K562 (cell line): ENCODE measurements around the gene FGF22. TPM values are rescaled to one million over a fixed set of nuclear protein-coding genes. Genes with fewer than 3 reads are reported as not detected.

Experiments used
- BCLAF1 ChIP-seq, 2 experiments: fragments of 450-650 bp in 1 of 2; IDR thresholded peaks; 2 replicates each; pipeline ENCODE4 v1.6.1; 2011 to 2017; ENCODE audit warnings: low read depth in 2 of 2, antibody characterized with exemption in 1 of 2, borderline replicate concordance in 1 of 2, low read length in 1 of 2, mild to moderate bottlenecking in 1 of 2, mixed read lengths in 1 of 2; ENCODE audit not compliant: control insufficient read depth in 1 of 2
- CBFA2T2 ChIP-seq: fragments of 450-650 bp; conservative IDR thresholded peaks from 2 replicates; pipeline ENCODE4 v1.6.1; 2017; ENCODE audit warnings: mild to moderate bottlenecking
- CBFA2T3 ChIP-seq: fragments of 450-650 bp; IDR thresholded peaks from 2 replicates; pipeline ENCODE4 v1.6.1; 2017
- CXXC5 ChIP-seq: fragments of 250-450 bp; sonication (Bioruptor Pico); IDR thresholded peaks from 2 replicates; pipeline ENCODE4 v1.8.0; 2022; ENCODE audit warnings: inconsistent platforms, mild to moderate bottlenecking, moderate library complexity
- ESRRA ChIP-seq: fragments of 450-650 bp; IDR thresholded peaks from 2 replicates; pipeline ENCODE4 v1.6.1; 2014; ENCODE audit warnings: low read depth, mild to moderate bottlenecking, moderate library complexity, borderline replicate concordance
- ETV1 ChIP-seq: fragments of 450-650 bp; conservative IDR thresholded peaks from 2 replicates; pipeline ENCODE4 v1.6.1; 2016; ENCODE audit warnings: missing genetic modification characterization, control low read depth, low read depth, missing compliant biosample characterization
- HMG20A ChIP-seq: fragments of 450-650 bp; formaldehyde crosslinking; conservative IDR thresholded peaks from 2 replicates; pipeline ENCODE4 v1.4.0; 2020; ENCODE audit warnings: mild to moderate bottlenecking, mixed read lengths
- HNRNPUL1 ChIP-seq: fragments of 200-400 bp; formaldehyde crosslinking; IDR thresholded peaks from 2 replicates; pipeline ENCODE4 v1.6.1; 2017; ENCODE audit warnings: low read length
- ILF3 ChIP-seq: fragments of 450-650 bp; IDR thresholded peaks from 2 replicates; pipeline ENCODE4 v1.6.1; 2018; ENCODE audit warnings: antibody characterized with exemption, mild to moderate bottlenecking, moderate library complexity, borderline replicate concordance
- KHSRP ChIP-seq: fragments of 450-650 bp; IDR thresholded peaks from 2 replicates; pipeline ENCODE4 v1.6.1; 2017
- LARP7 ChIP-seq: fragments of 450-650 bp; IDR thresholded peaks from 2 replicates; pipeline ENCODE4 v1.6.1; 2016
- MTA2 ChIP-seq: fragments of 450-650 bp; IDR thresholded peaks from 2 replicates; pipeline ENCODE4 v1.6.1; 2016; ENCODE audit warnings: low read depth
- NFE2L1 ChIP-seq: fragments of 450-650 bp; IDR thresholded peaks from 2 replicates; pipeline ENCODE4 v1.6.1; 2016; ENCODE audit warnings: missing genetic modification characterization, low read depth, mild to moderate bottlenecking, missing compliant biosample characterization, moderate library complexity, borderline replicate concordance
- SETDB1 ChIP-seq: IDR thresholded peaks from one replicate; pipeline ENCODE4 v1.6.1; 2012; ENCODE audit warnings: low read length, control low read depth, inconsistent platforms
- SNAPC5 ChIP-seq: fragments of 250-450 bp; sonication (Bioruptor Pico); IDR thresholded peaks from 2 replicates; pipeline ENCODE4 v1.8.0; 2021; ENCODE audit warnings: moderate library complexity, mild to moderate bottlenecking, inconsistent platforms
- TCF7 ChIP-seq: sonication (generic); IDR thresholded peaks from 2 replicates; pipeline ENCODE4 v1.6.1; 2016; ENCODE audit warnings: antibody characterized with exemption, borderline replicate concordance
- YBX1 ChIP-seq: fragments of 450-650 bp; IDR thresholded peaks from 2 replicates; pipeline ENCODE4 v1.7.1; 2016; ENCODE audit warnings: mild to moderate bottlenecking
- ZNF12 ChIP-seq: sonication (generic); formaldehyde crosslinking; IDR thresholded peaks from 2 replicates; pipeline ENCODE4 v1.4.0; 2020; ENCODE audit warnings: mild to moderate bottlenecking, missing genetic modification reagents
- ZNF23 ChIP-seq: fragments of 250-450 bp; sonication (Bioruptor Pico); IDR thresholded peaks from 2 replicates; pipeline ENCODE4 v1.4.0; 2020; ENCODE audit warnings: mild to moderate bottlenecking
- ZNF239 ChIP-seq: fragments of 250-450 bp; sonication (Bioruptor Pico); IDR thresholded peaks from 2 replicates; pipeline ENCODE4 v1.4.0; 2020; ENCODE audit warnings: mild to moderate bottlenecking
- ZNF24 ChIP-seq: fragments of 450-650 bp; IDR thresholded peaks from 2 replicates; pipeline ENCODE4 v1.6.1; 2016
- ZNF354B ChIP-seq: fragments of 250-450 bp; sonication (Bioruptor Pico); IDR thresholded peaks from 2 replicates; pipeline ENCODE4 v1.4.0; 2020
- ZNF695 ChIP-seq: fragments of 450-650 bp; formaldehyde crosslinking; IDR thresholded peaks from 2 replicates; pipeline ENCODE4 v1.4.0; 2020; ENCODE audit warnings: mild to moderate bottlenecking, moderate library complexity
- polyA plus RNA-seq, 8 experiments: library from polyadenylated mRNA; depleted of rRNA in 4 of 8; stranded (reverse) in 5 of 8; unstranded in 3 of 8; fragments of >200 nt; fragmentation: Nextera tagmentation in 2 of 8; fragmentation: Illumina TruSeq in 1 of 8; extraction: Ambion mirVana in 2 of 8; extraction: Trizol in 1 of 8; gene quantifications; 2 replicates each; pipeline versions ENCODE4 v1.2.1 to v1.2.3, GENCODE V29; 2011 to 2014; ENCODE audit warnings: inconsistent platforms in 1 of 8, missing spikeins in 1 of 8
- total RNA-seq, 7 experiments: library from RNA; depleted of rRNA in 6 of 7; stranded (reverse); fragments of >200 nt in 6 of 7; fragmentation: Illumina TruSeq in 2 of 7; extraction: Trizol in 2 of 7; gene quantifications; 2 replicates each; pipeline versions ENCODE4 v1.2.1 to v1.2.3, GENCODE V29; 2011 to 2021; ENCODE audit warnings: low replicate concordance in 1 of 7
- TF ChIP-seq, protein P1 (sequence below): fragments of 450-650 bp; formaldehyde crosslinking; IDR thresholded peaks from 2 replicates; pipeline ENCODE4 v1.4.0; 2022; ENCODE audit warnings: missing genetic modification characterization
- TF ChIP-seq, protein P2 (sequence below): fragments of 200-800 bp; sonication (Bioruptor generic); IDR thresholded peaks from 2 replicates; pipeline ENCODE4 v1.6.1; 2017; ENCODE audit warnings: missing genetic modification characterization, missing compliant biosample characterization

Gene FGF22
- total and polyA plus RNA-seq, 9 of the 15 experiments (the other 6 are each of a cell fraction or from before 2014, with no cell fraction given), result 0.14 to 2.2 (median 0.86) TPM; not detected in 4

DNA sequence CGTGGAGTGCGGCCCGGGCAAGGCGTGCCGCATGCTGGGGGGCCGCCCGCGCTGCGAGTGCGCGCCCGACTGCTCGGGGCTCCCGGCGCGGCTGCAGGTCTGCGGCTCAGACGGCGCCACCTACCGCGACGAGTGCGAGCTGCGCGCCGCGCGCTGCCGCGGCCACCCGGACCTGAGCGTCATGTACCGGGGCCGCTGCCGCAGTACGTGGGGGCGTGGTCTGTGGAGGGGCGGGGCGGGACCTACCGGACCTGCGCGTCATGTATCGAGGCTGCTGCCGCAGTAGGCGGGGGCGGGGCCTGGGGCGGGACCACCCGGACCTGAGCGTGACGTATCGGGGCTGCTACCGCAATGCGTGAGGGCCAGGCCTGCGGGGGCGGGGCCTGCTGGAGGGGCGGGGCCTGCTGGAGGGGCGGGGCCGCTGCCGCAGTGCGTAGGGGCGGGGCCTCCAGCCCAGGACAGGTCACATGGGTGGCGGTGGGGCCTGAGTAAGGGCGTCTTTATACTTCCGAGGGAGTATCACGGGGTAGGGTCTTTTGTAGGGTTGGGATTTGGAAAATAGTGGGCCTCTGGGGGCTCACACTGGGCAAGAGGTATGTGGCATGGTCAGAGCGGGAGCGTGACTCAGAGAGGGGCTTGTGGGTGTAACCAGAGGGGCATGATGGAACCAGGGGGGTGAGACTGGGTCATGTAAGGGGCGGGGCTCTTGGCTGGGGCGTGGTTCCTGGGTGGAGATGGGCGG is 40.8 kb downstream of the FGF22 start (continued):
- TF ChIP-seq SNAPC5 (CRISPR knock-in tag) (no peak), ZNF12 (CRISPR knock-in tag) (no peak; the same call in 1 of the 2 replicates), BCLAF1 (IDR thresholded peaks at IDR 0.05; ENCODE audit: borderline replicate concordance in 1 of 2, control insufficient read depth in 1 of 2, low read depth in 2 of 2, low read length in 1 of 2) (0 out of 4 replicates have a peak, but pooled peaks of 1 of the 2 experiments have one; percentile 55), ESRRA (peak; percentile 61; the same call in 1 of the 2 replicates), CXXC5 (CRISPR knock-in tag) (peak; percentile 88), TCF7 (0 out of 2 replicates have a peak, but pooled peaks have one; percentile 2), HMG20A (CRISPR knock-in tag) (no peak), ETV1 (tag) (no peak), HNRNPUL1 (no peak), ZNF239 (CRISPR knock-in tag) (no peak), MTA2 (no peak), CBFA2T2 (peak; percentile 40), CBFA2T3 (no peak), LARP7 (peak; percentile 82; the same call in 1 of the 2 replicates), NFE2L1 (tag) (no peak), YBX1 (no peak), ZNF354B (CRISPR knock-in tag) (no peak), ZNF24 (0 out of 2 replicates have a peak, but pooled peaks have one; percentile 8), SETDB1 (no peak), ZNF695 (CRISPR knock-in tag) (no peak), ILF3 (no peak; the same call in 1 of the 2 replicates), KHSRP (no peak), ZNF23 (no peak)
- TF ChIP-seq, protein P1, sequence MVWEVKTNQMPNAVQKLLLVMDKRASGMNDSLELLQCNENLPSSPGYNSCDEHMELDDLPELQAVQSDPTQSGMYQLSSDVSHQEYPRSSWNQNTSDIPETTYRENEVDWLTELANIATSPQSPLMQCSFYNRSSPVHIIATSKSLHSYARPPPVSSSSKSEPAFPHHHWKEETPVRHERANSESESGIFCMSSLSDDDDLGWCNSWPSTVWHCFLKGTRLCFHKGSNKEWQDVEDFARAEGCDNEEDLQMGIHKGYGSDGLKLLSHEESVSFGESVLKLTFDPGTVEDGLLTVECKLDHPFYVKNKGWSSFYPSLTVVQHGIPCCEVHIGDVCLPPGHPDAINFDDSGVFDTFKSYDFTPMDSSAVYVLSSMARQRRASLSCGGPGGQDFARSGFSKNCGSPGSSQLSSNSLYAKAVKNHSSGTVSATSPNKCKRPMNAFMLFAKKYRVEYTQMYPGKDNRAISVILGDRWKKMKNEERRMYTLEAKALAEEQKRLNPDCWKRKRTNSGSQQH, result peak; percentile 90
- TF ChIP-seq, protein P2, sequence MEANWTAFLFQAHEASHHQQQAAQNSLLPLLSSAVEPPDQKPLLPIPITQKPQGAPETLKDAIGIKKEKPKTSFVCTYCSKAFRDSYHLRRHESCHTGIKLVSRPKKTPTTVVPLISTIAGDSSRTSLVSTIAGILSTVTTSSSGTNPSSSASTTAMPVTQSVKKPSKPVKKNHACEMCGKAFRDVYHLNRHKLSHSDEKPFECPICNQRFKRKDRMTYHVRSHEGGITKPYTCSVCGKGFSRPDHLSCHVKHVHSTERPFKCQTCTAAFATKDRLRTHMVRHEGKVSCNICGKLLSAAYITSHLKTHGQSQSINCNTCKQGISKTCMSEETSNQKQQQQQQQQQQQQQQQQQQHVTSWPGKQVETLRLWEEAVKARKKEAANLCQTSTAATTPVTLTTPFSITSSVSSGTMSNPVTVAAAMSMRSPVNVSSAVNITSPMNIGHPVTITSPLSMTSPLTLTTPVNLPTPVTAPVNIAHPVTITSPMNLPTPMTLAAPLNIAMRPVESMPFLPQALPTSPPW (CRISPR knock-in tag), result peak; percentile 97
